ENCODE data around the gene RPS16.

The RPS16 gene

DNA sequence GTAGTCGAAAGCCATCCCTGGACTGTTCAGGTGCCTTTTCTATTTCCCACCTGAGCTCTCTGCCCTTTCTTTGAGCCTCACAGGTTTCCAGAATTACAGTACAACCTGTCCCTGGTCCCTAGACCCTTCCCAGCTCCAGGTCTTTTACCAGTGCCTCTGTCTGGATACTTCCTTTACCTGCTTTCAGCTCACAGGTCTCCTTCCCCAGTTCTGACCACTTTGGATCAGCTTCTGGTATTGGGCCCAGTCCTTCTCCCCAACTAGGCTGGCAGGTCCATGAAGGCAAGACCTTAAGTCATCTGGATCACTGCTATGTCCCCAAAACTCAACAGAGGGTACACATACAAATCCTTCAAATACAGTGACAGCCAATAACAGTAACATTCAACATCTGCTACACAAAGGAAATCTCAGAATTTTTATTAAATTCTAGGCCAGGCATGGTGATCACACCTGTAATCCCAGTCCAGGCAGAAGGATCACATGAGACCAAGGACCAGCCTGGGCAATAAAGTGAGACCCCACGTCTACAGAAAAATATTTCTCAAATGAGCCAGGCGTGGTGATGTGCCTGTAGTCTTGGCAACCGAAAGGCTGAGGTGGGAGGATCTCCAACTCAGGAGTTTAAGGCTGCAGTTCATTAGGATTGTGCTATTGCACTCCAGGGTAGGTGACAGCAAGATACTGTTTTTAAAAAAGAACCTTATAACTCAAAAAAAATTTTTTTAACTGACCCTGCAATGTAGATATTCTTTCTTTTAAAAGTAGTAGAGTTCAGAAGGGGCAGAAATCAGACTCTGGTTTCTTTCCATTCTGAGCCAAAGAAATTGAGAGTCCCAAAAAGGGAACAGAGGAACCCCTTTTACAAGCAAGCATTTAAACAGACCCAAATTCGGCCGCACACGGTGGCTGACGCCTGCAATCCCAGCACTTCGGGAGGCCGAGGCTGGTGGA lies 1.3 kb downstream of the RPS16 start:
- TF ChIP-seq, protein P1, sequence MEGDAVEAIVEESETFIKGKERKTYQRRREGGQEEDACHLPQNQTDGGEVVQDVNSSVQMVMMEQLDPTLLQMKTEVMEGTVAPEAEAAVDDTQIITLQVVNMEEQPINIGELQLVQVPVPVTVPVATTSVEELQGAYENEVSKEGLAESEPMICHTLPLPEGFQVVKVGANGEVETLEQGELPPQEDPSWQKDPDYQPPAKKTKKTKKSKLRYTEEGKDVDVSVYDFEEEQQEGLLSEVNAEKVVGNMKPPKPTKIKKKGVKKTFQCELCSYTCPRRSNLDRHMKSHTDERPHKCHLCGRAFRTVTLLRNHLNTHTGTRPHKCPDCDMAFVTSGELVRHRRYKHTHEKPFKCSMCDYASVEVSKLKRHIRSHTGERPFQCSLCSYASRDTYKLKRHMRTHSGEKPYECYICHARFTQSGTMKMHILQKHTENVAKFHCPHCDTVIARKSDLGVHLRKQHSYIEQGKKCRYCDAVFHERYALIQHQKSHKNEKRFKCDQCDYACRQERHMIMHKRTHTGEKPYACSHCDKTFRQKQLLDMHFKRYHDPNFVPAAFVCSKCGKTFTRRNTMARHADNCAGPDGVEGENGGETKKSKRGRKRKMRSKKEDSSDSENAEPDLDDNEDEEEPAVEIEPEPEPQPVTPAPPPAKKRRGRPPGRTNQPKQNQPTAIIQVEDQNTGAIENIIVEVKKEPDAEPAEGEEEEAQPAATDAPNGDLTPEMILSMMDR (conservative IDR thresholded peaks at IDR 0.05; ENCODE audit: control insufficient read depth, insufficient read depth, low read depth, low read length): no peak
- H3K4me3 ChIP-seq (ENCODE audit: control insufficient read depth, low read depth, low read length): peak overlapping the region; percentile 99
- DNase-seq (ENCODE audit: low read depth): peak; percentile 28

DNA sequence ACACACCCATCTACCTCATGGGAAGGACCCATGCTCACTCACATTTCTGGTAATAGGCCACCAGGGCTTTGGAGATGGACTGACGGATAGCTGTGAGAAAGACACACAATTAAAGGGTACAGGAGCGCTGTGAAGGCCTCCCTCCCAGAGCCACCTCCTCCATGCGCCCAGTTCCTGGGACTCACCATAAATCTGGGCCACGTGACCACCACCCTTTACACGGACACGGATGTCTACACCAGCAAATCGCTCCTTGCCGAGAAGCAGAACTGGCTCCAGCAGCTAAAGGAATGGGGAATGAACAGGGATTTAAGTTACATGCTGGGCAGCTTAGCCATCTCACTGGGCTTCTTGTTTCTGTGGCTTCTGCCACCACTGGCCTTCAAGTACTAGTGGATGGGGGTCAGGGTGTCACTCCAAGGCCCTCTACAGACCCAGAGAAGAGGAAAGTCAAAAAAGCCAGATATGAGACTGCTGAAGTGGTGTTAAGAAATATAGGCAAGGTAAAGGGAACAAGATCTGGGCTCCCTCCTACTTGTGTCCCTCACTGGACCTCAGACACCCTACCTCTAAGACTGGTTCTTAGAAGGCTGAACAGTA lies 2.2 kb downstream of the RPS16 start:
- no peak overlapping the region for H3K4me3 ChIP-seq (ENCODE audit: control insufficient read depth, low read depth, low read length)
- DNase-seq (ENCODE audit: low read depth): no peak
- TF ChIP-seq, protein P1 (conservative IDR thresholded peaks at IDR 0.05; ENCODE audit: control insufficient read depth, insufficient read depth, low read depth, low read length): no peak

DNA sequence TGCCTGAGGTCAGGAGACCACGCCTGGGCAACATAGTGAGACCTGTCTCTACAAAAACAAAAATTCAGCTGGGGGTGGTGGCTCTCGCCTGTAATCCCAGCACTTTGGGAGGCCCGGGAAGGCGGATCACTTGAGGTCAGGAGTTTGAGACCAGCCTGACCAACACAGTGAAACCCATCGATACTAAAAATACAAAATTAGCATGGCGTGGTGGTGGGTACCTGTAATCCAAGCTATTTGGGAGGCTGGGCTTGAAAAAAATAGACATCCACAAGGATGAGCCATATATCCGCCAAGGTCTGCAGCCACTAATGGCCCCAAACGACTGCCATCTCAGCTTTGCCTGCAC lies 3.1 kb downstream of the RPS16 start:
- TF ChIP-seq, protein P1 (conservative IDR thresholded peaks at IDR 0.05; ENCODE audit: control insufficient read depth, insufficient read depth, low read depth, low read length): no peak
- no peak overlapping the region for H3K4me3 ChIP-seq (ENCODE audit: control insufficient read depth, low read depth, low read length)
- DNase-seq (ENCODE audit: low read depth): no peak

DNA sequence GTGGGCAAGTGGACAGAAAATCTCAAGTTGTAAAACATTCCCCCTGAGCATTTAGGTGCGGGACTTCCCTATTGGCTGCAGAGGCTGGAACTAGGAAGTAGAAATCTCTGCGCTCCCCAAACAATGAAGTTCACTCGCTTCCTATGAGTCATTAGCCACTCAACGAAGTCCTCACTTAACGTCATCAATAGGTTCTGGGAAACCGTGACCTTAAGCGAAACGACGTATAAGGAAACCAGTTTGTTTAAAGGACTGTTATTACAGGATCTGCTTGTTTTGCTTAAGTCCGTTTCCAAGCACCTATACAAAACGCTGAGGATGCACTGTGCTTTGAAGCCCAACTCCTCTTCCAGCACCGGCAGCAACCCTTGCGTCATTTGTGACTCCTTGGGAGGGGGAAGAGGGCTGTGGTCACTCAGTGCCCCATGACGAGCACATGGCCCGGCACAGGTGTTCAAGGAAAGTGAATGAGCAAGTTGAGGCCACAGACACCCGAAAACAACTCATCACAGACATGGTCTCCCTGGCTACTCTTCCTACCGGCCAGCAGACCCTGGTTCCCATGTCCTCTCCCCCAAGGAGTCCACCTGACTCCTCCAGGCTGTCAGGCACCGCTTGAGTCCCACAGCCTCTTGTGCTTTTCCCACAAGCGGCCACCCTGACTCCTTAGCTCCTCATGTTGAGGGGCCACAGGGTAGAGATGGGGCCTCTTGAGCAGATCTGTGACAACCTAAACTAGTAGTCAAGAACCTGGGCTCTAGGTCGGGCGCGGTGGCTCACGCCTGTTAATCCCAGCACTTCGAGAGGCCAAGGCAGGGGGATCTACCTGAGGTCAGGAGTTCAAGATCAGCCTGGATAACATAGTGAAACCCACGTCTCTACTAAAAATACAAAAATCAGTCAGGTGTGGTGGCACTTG lies 4.8 kb downstream of the RPS16 start:
- H3K4me3 ChIP-seq (ENCODE audit: control insufficient read depth, low read depth, low read length): no peak overlapping the region
- TF ChIP-seq, protein P1 (conservative IDR thresholded peaks at IDR 0.05; ENCODE audit: control insufficient read depth, insufficient read depth, low read depth, low read length): no peak
- DNase-seq (ENCODE audit: low read depth): peak; percentile 98

DNA sequence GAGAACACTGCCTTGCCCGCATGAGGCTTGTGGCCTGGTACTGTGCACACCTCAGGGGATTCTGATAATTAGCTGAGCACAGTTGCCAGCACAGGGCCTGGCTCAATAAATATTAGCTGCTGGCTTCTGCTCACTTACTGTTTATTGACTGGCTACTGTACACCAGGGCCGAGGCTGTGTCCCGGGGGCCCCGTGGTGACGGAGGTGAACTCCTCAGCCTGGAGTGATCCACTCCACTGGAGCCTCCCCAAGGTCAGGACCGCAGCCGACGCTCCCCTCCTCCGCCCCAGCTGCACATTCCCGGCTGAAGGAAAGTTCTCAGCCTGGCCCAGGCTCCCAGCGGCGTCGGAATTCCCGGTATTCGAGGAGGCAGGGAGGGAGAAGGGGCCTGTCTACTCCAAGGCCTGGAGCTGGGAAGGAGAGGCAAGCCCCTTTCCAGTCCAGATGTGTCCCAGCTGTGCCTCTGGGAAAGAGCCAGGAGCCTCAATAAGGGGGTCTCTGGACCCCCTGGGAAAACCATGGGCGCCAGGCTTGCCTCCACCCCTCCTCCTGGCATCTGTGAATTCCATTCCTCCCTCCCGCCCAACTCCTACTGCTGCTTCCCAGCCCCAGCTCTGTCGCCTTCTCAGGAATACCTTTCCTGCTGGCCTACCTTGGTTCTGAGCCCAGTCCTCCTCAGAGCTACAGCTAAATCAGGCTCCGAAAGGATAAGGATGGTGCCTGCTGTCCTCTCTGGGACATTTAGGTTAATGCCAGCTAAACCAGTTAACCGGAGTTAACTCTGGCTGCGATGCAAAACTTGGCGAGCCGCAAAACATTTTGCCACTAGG lies 7.3 kb downstream of the RPS16 start:
- DNase-seq (ENCODE audit: low read depth): peak; percentile 89
- TF ChIP-seq, protein P1 (conservative IDR thresholded peaks at IDR 0.05; ENCODE audit: control insufficient read depth, insufficient read depth, low read depth, low read length): no peak
- peak overlapping the region; percentile 2 for H3K4me3 ChIP-seq (ENCODE audit: control insufficient read depth, low read depth, low read length)

DNA sequence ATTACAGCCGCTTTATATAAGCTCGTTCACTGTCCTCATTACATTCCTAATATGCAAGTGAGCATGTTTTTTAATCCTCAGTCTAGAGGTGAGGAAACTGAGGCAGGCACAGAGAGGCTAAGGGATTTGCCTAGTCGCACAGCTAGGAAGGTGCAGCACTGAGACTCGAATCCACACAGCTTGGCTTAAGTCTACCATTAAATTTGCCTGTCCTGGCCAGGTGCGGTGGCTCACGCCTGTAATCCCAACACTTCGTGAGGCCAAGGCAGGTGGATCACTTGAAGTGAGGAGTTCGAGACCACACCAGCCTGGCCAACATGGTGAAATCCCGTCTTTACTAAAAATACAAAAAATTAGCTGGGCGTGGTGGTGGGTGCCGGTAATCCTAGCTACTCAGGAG lies 8.0 kb downstream of the RPS16 start:
- TF ChIP-seq, protein P1 (conservative IDR thresholded peaks at IDR 0.05; ENCODE audit: control insufficient read depth, insufficient read depth, low read depth, low read length): no peak
- no peak for DNase-seq (ENCODE audit: low read depth)

More for the DNA sequence above, 8.0 kb downstream of the RPS16 start:
- no peak overlapping the region for H3K4me3 ChIP-seq (ENCODE audit: control insufficient read depth, low read depth, low read length)

All from fibroblast of mammary gland (primary cell).